Gastrocnemius medialis (tissue), 4 donors: ENCODE data around the gene WSCD2. TPM values are rescaled to one million over a fixed set of nuclear protein-coding genes. Genes with fewer than 3 reads are reported as not detected.

Experiments used
- ATAC-seq, 2 donors: fragments of 150-250 bp; one replicate each; pipeline ENCODE4 v1.9.1; 2016
- DNase-seq, 2 donors: peaks; one replicate each; pipeline ENCODE4 v3.0.0-alpha.2; 2019
- H3K27ac ChIP-seq, 4 donors: fragments of 200-600 bp; sonication (generic); 1 replicate in 1 of 4; 2 replicates in 3 of 4; pipeline ENCODE4 v1.5.1; 2016 to 2018; ENCODE audit warnings: mild to moderate bottlenecking in 2 of 4, moderate library complexity in 1 of 4
- H3K27me3 ChIP-seq, 3 donors: fragments of 200-600 bp; sonication (generic) in 2 of 3; 1 replicate in 1 of 3; 2 replicates in 2 of 3; pipeline versions ENCODE4 v1.5.1 to v1.6.0; 2016 to 2019; ENCODE audit warnings: mild to moderate bottlenecking in 1 of 3, moderate library complexity in 1 of 3
- H3K36me3 ChIP-seq, 2 donors: fragments of 200-600 bp; sonication (generic) in 1 of 2; one replicate each; pipeline ENCODE4 v1.5.1; 2017 to 2018
- H3K4me1 ChIP-seq, 2 donors: fragments of 200-600 bp; sonication (generic) in 1 of 2; one replicate each; pipeline ENCODE4 v1.5.1; 2016 to 2017; ENCODE audit warnings: mild to moderate bottlenecking in 2 of 2
- H3K4me3 ChIP-seq, 4 donors: fragments of 200-600 bp; sonication (generic) in 3 of 4; 1 replicate in 1 of 4; 2 replicates in 3 of 4; pipeline ENCODE4 v1.5.1; 2016 to 2019; ENCODE audit warnings: mild to moderate bottlenecking in 2 of 4
- H3K9me3 ChIP-seq, 3 donors: fragments of 200-600 bp; sonication (generic) in 2 of 3; 1 replicate in 1 of 3; 2 replicates in 2 of 3; pipeline ENCODE4 v1.5.1; 2016 to 2019
- POLR2A ChIP-seq, 2 donors: fragments of 450-650 bp; IDR thresholded peaks; one replicate each; pipeline ENCODE4 v1.6.1; 2017; ENCODE audit warnings: antibody characterized with exemption in 2 of 2, mild to moderate bottlenecking in 2 of 2, moderate library complexity in 2 of 2
- in situ Hi-C, 4 donors: fragments of 200-750 bp; cut with MboI; loops; one replicate each; pipeline versions ENCODE4 v1.15.0 to v1.8.0; 2017; ENCODE audit warnings: low sequenced_read_pairs in 4 of 4
- intact Hi-C: fragments of 100-400 bp; cut with DNase I; formaldehyde crosslinking; loops from one replicate; pipeline ENCODE4 v1.15.1; 2023; ENCODE audit warnings: low total_unique reads
- total RNA-seq, 4 donors: library from RNA; depleted of rRNA; stranded (reverse); fragments of >200 nt; gene quantifications; one replicate each; pipeline versions ENCODE4 v1.1.0 to v1.2.3, GENCODE V29; 2016
- TF ChIP-seq, protein P1 (sequence below), 5 experiments: fragments of 450-650 bp in 3 of 5; fragments of 200-600 bp in 2 of 5; sonication (generic) in 2 of 5; IDR thresholded peaks in 4 of 5; conservative IDR thresholded peaks in 1 of 5; 1 replicate in 4 of 5; 2 replicates in 1 of 5; pipeline ENCODE4 v1.5.1; 2016 to 2019; ENCODE audit warnings: antibody characterized with exemption in 5 of 5, mild to moderate bottlenecking in 3 of 5, moderate library complexity in 3 of 5

The WSCD2 gene
- total RNA-seq, 4 donors from 2014 or later: 0.10 TPM; not detected in 3

GRCh38 chr12:108234158-108234557 lies 105.1 kb downstream of the WSCD2 start:
- Histone ChIP-seq H3K4me1 (no peaks in the 10 kb centered on the region), H3K36me3 (no peaks in the 10 kb centered on the region), H3K27ac (no peak overlapping the region), H3K4me3 (no peak overlapping the region), H3K27me3 (peaks cover 0 to under 1% (median 0%) of the 10 kb centered on the region in 3 donors), H3K9me3 (no peaks in the 10 kb centered on the region)
- intact Hi-C loops (no loop called here), in situ Hi-C loops (loop anchor here in 2 of 4 donors (25.0 kb wide), 1 partner anchor 228 kb away; no protein-coding TSS in a partner anchor)
- peak in 1 of 2 donors; percentile 21 for DNase-seq
- no peak for ATAC-seq
- no peak for TF ChIP-seq POLR2A (IDR thresholded peaks at IDR 0.05)
- TF ChIP-seq, protein P1, sequence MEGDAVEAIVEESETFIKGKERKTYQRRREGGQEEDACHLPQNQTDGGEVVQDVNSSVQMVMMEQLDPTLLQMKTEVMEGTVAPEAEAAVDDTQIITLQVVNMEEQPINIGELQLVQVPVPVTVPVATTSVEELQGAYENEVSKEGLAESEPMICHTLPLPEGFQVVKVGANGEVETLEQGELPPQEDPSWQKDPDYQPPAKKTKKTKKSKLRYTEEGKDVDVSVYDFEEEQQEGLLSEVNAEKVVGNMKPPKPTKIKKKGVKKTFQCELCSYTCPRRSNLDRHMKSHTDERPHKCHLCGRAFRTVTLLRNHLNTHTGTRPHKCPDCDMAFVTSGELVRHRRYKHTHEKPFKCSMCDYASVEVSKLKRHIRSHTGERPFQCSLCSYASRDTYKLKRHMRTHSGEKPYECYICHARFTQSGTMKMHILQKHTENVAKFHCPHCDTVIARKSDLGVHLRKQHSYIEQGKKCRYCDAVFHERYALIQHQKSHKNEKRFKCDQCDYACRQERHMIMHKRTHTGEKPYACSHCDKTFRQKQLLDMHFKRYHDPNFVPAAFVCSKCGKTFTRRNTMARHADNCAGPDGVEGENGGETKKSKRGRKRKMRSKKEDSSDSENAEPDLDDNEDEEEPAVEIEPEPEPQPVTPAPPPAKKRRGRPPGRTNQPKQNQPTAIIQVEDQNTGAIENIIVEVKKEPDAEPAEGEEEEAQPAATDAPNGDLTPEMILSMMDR (IDR thresholded peaks at IDR 0.05 in 4 of 5, conservative IDR thresholded peaks at IDR 0.05 in 1 of 5): peak in 2 of 5 experiments; percentile 14 to 15

- Histone ChIP-seq H3K4me1 (no peaks in the 10 kb centered on the region), H3K9me3 (no peaks in the 10 kb centered on the region), H3K27me3 (peaks cover 0 to 4% (median 0%) of the 10 kb centered on the region in 3 donors), H3K27ac (no peak overlapping the region), H3K36me3 (no peaks in the 10 kb centered on the region), H3K4me3 (no peak overlapping the region)
- intact Hi-C loops (no loop called here), in situ Hi-C loops (loop anchor here in 2 of 4 donors (25.0 kb wide), 1 partner anchor 227 kb away; no protein-coding TSS in a partner anchor)
- ATAC-seq (no peak), DNase-seq (no peak)
- TF ChIP-seq, protein P1 (IDR thresholded peaks at IDR 0.05 in 4 of 5, conservative IDR thresholded peaks at IDR 0.05 in 1 of 5): no peak
- TF ChIP-seq POLR2A (IDR thresholded peaks at IDR 0.05): no peak
Observed at GRCh38 chr12:108235197-108235984, 106.3 kb downstream of the WSCD2 start.

- H3K9me3 ChIP-seq: no peaks in the 10 kb centered on the region
- no peak for DNase-seq
- no peak overlapping the region for H3K4me3 ChIP-seq
- no peak for ATAC-seq
- no peaks in the 10 kb centered on the region for H3K4me1 ChIP-seq
- in situ Hi-C loops: loop anchor here in 2 of 4 donors (25.0 kb wide), 1 partner anchor 226 kb away; no protein-coding TSS in a partner anchor
- no peaks in the 10 kb centered on the region for H3K36me3 ChIP-seq
- intact Hi-C loops: no loop called here
- peaks cover 0 to 4% (median 0%) of the 10 kb centered on the region in 3 donors for H3K27me3 ChIP-seq
- TF ChIP-seq POLR2A (IDR thresholded peaks at IDR 0.05): no peak
- TF ChIP-seq, protein P1 (IDR thresholded peaks at IDR 0.05 in 4 of 5, conservative IDR thresholded peaks at IDR 0.05 in 1 of 5): no peak
- no peak overlapping the region for H3K27ac ChIP-seq
Observed at GRCh38 chr12:108235985-108236263, 106.8 kb downstream of the WSCD2 start.

DNA sequence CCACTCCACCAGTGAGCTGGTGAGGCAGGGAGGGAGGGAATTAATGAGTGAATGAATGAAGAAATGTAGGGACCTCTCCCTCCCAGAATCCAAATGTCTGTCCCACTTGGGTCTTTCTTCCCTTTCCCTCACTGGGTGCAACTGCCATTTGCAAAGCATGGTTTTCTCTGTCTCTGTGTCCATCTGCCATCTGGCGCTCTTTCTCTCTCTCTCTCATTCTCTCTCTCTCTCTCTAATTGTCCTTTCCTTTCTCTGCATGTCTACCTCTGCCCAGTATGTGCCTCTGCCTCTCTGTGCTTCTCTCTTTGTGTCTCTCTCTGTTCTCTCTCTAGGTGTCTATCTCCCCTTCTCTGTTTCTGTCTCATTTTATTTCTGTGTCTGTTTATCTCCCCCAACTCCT lies 107.3 kb downstream of the WSCD2 start:
- DNase-seq (no peak), ATAC-seq (no peak)
- Histone ChIP-seq H3K27me3 (peaks cover 0 to 4% (median 0%) of the 10 kb centered on the region in 3 donors), H3K27ac (no peak overlapping the region), H3K4me1 (no peaks in the 10 kb centered on the region), H3K9me3 (no peaks in the 10 kb centered on the region), H3K4me3 (no peak overlapping the region), H3K36me3 (no peaks in the 10 kb centered on the region)
- TF ChIP-seq, protein P1 (IDR thresholded peaks at IDR 0.05 in 4 of 5, conservative IDR thresholded peaks at IDR 0.05 in 1 of 5): no peak
- no peak for TF ChIP-seq POLR2A (IDR thresholded peaks at IDR 0.05)
- in situ Hi-C loops: loop anchor here in 2 of 4 donors (25.0 kb wide), 1 partner anchor 226 kb away; no protein-coding TSS in a partner anchor
- intact Hi-C loops: no loop called here
